GM13977 (cell line): ENCODE measurements around the gene CASS4.

Source experiments
- DNase-seq: peaks from one replicate; pipeline ENCODE4 v3.0.0; 2012; ENCODE audit warnings: low spot score
- in situ Hi-C: fragments of 300-500 bp; cut with MboI; formaldehyde crosslinking; loops from one replicate; pipeline ENCODE4 v1.12.0; 2022; ENCODE audit warnings: low sequenced_read_pairs, low pct_unique_long_range_greater_than_20kb, mixed read lengths, inconsistent platforms; ENCODE audit not compliant: unreplicated experiment
- TF ChIP-seq, protein P1 (sequence below): IDR thresholded peaks from 2 replicates; pipeline ENCODE4 v1.5.1; 2012; ENCODE audit warnings: mild to moderate bottlenecking, control low read depth; ENCODE audit not compliant: insufficient read depth; ENCODE audit errors: extremely low read depth, missing control alignments

CASS4 gene

DNA sequence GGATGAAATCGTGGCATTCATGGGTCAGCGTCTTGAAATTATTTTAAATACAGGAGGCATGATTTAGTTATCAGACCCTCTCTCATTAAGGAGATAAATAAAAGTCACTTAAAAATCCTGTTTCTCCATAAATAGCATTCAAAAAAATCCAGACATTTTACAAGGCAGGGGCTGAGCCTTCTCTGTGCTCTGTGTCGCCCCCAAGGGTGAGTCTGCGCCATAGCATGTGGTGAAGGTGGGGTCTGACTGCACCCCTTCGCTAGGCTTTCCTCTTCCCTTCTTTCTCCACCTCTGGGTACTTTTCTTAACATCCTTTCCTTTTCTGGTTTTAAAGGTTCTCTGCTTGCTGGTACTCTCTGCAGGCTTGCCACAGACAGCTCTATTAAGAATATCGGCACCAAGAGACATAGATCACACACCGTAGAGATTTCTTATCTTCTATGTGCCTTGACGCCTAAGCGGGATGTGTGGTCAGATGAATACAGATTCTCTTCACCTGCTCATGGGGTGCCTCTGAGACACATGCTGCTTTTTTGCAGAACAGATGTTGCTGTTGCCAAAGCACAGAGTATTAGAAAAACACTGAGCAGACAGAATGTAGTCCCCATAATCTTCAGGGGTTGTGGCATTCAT, 92.4 kb downstream of the CASS4 start:
- in situ Hi-C loops, result no loop called here
- no peak for DNase-seq
- TF ChIP-seq, protein P1, sequence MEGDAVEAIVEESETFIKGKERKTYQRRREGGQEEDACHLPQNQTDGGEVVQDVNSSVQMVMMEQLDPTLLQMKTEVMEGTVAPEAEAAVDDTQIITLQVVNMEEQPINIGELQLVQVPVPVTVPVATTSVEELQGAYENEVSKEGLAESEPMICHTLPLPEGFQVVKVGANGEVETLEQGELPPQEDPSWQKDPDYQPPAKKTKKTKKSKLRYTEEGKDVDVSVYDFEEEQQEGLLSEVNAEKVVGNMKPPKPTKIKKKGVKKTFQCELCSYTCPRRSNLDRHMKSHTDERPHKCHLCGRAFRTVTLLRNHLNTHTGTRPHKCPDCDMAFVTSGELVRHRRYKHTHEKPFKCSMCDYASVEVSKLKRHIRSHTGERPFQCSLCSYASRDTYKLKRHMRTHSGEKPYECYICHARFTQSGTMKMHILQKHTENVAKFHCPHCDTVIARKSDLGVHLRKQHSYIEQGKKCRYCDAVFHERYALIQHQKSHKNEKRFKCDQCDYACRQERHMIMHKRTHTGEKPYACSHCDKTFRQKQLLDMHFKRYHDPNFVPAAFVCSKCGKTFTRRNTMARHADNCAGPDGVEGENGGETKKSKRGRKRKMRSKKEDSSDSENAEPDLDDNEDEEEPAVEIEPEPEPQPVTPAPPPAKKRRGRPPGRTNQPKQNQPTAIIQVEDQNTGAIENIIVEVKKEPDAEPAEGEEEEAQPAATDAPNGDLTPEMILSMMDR, result peak; percentile 50

DNA sequence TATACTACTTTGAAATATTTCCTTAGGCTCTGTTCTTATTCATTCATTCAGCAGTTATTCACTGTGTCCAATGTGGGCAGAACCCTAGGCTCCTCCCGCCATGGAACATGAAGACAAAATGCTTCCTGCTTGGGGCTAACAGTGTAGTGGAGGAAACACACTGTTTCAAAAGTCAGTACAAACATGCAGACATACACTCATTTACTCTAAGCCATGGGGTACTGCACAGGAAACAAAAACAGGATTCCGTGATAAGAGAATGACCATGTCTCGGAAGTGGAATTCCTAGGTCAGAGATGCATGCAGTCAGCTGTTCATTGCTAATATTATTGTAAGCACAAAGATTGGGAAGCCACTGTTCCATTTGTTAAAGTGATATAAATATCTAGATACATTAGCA, 94.0 kb downstream of the CASS4 start:
- TF ChIP-seq, protein P1, result no peak
- no peak for DNase-seq
- in situ Hi-C loops, result no loop called here
